Heart left ventricle (tissue), 16 donors: Measurements from ENCODE around the gene DOK7. TPM values are rescaled to one million over a fixed set of nuclear protein-coding genes. Genes with fewer than 3 reads are reported as not detected.
A peak's percentile ranks its signal among the peaks of the same experiment; 100 is the strongest.

ENCODE experiments used
- ATAC-seq, 4 donors: fragments of 200-7000 bp; cut with Tn5 transposase; one replicate each; pipeline ENCODE4 v1.9.1; 2020 to 2022; ENCODE audit warnings: moderate library complexity in 4 of 4, mild to moderate bottlenecking in 3 of 4, moderate number of reproducible peaks in 1 of 4
- DNase-seq, 5 donors: peaks; one replicate each; pipeline ENCODE4 v3.0.0-alpha.2; 2020
- H3K27ac ChIP-seq, 12 donors: fragments of 200-600 bp; sonication (generic) in 4 of 12; one replicate each; pipeline versions ENCODE4 v1.5.0 to v1.8.0; 2016 to 2022; ENCODE audit warnings: mild to moderate bottlenecking in 2 of 12
- H3K27me3 ChIP-seq, 9 donors: fragments of 200-600 bp; sonication (generic) in 2 of 9; one replicate each; pipeline versions ENCODE4 v1.5.1 to v1.8.0; 2016 to 2022; ENCODE audit warnings: mild to moderate bottlenecking in 3 of 9
- H3K36me3 ChIP-seq, 9 donors: fragments of 200-600 bp; sonication (generic) in 2 of 9; one replicate each; pipeline versions ENCODE4 v1.5.0 to v1.8.0; 2018 to 2022; ENCODE audit warnings: mild to moderate bottlenecking in 2 of 9
- H3K4me1 ChIP-seq, 12 donors: fragments of 200-600 bp; sonication (generic) in 4 of 12; one replicate each; pipeline versions ENCODE4 v1.5.0 to v1.8.0; 2016 to 2022; ENCODE audit warnings: mild to moderate bottlenecking in 3 of 12
- H3K4me3 ChIP-seq, 12 donors: fragments of 200-600 bp; sonication (generic) in 4 of 12; one replicate each; pipeline versions ENCODE4 v1.5.0 to v1.8.0; 2017 to 2022; ENCODE audit warnings: mild to moderate bottlenecking in 9 of 12, moderate library complexity in 4 of 12
- H3K9me3 ChIP-seq, 12 donors: fragments of 200-600 bp; sonication (generic) in 4 of 12; one replicate each; pipeline versions ENCODE4 v1.5.0 to v1.8.0; 2016 to 2022; ENCODE audit warnings: mild to moderate bottlenecking in 1 of 12
- CTCF ChIP-seq, 12 donors: fragments of 200-600 bp; sonication (generic) in 4 of 12; IDR thresholded peaks; one replicate each; pipeline versions ENCODE4 v1.5.0 to v1.8.0; 2018 to 2022; ENCODE audit warnings: antibody characterized with exemption in 12 of 12, mild to moderate bottlenecking in 5 of 12
- POLR2A ChIP-seq, 2 donors: fragments of 450-650 bp; IDR thresholded peaks; one replicate each; pipeline ENCODE4 v1.6.1; 2017; ENCODE audit warnings: antibody characterized with exemption in 2 of 2, mild to moderate bottlenecking in 2 of 2, moderate library complexity in 2 of 2
- WGBS, 4 donors: extraction: QIAGEN DNeasy Blood & Tissue Kit in 2 of 4; methylation state at CpG; one replicate each; pipeline versions ENCODE4 v1.1.5 to v1.1.7; 2013 to 2018; 5-methylcytosine and 5-hydroxymethylcytosine counted together
- intact Hi-C, 10 donors: fragments of 100-400 bp; cut with DNase I; formaldehyde crosslinking; loops; one replicate each; pipeline versions ENCODE4 v1.11.1 to v1.14.2; 2022
- polyA plus RNA-seq, 2 donors: library from polyadenylated mRNA; stranded (reverse); fragments of 200-250 nt; gene quantifications; one replicate each; pipeline ENCODE4 v1.2.3, GENCODE V29; 2013
- total RNA-seq, 9 donors: library from RNA; depleted of rRNA in 2 of 9; stranded (reverse); fragments of >200 nt in 2 of 9; fragmentation: NEBNext Ultra II Directional in 3 of 9; extraction: Animal tissue kit (Norgen Biotek cat#: 25700) in 3 of 9; gene quantifications; one replicate each; pipeline versions ENCODE4 v1.1.0 to v1.2.4, GENCODE V29; 2016 to 2023
- donor health status: ischemic (EF 13 %, LVEDD 7.1; RV severe dilation, severe dysfunction).
- donor health status: healthy with polysubstance abuse.
- donor health status: DM: no; HTN: yes; CAD: no.
- donor health status: DM: no; HTN: no; CAD: no.
- donor health status: ischemic (EF 25% LVEDD 6.9; RV normal size, moderate dysfunction).
- donor health status: ischemic (EF 25% LVEDD 5.7; RV mildly dilated, moderate dysfunction).
- donor health status: healthy.
- donor health status: DM: yes; HTN: yes; CAD: no.
- donor health status: ischemic (EF 35%, LVEDD 5.7; RV mildly dilated, moderate dysfunction).
- donor health status: nonischemic (EF 11% LVEDD 7.7; RV severe dilation, severe dysfunction).
- donor health status: DM: yes; HTN: yes; CAD: no.
- donor health status: PGD.
- donor health status: ischemic (EF 29% LVEDD 5.4; RV normal size, mild dysfunction).
- donor health status: nonischemic (EF 23%, LVEDD 6.1; RV moderate dilation, normal function).

Gene DOK7
- total and polyA plus RNA-seq, 11 donors = 27.7 to 89.5 (median 40.0) TPM

- intact Hi-C loops = no loop called here
- ATAC-seq (no peak), DNase-seq (peak in 1 of 5 donors; percentile 14)
- Histone ChIP-seq H3K4me3 (no peak overlapping the region), H3K9me3 (no peaks in the 10 kb centered on the region), H3K36me3 (peaks cover 0 to 52% (median 36%) of the 10 kb centered on the region in 9 donors), H3K4me1 (no peaks in the 10 kb centered on the region), H3K27me3 (no peaks in the 10 kb centered on the region), H3K27ac (no peak overlapping the region)
- WGBS, 4 donors = 97 to 98% (median 98%) methylated on average over 13 of the region's 13 CpGs
- no peak for TF ChIP-seq CTCF (IDR thresholded peaks at IDR 0.05)
- no peak for TF ChIP-seq POLR2A (IDR thresholded peaks at IDR 0.05)
Measured at GRCh38 chr4:3423952-3424351, 39.2 kb upstream of the DOK7 start.

- DNase-seq (no peak), ATAC-seq (no peak)
- 91 to 98% (median 95%) methylated on average over 19 to 20 of the region's 20 CpGs for WGBS, 4 donors
- Histone ChIP-seq H3K4me1 (no peaks in the 10 kb centered on the region), H3K36me3 (peaks cover 0 to 57% (median 43%) of the 10 kb centered on the region in 9 donors), H3K4me3 (no peak overlapping the region), H3K27ac (no peak overlapping the region), H3K9me3 (no peaks in the 10 kb centered on the region), H3K27me3 (no peaks in the 10 kb centered on the region)
- TF ChIP-seq POLR2A (IDR thresholded peaks at IDR 0.05) = no peak
- TF ChIP-seq CTCF (IDR thresholded peaks at IDR 0.05) = no peak
- intact Hi-C loops = no loop called here
Measured at GRCh38 chr4:3424522-3425095, 38.5 kb upstream of the DOK7 start.

- no peaks in the 10 kb centered on the region for H3K9me3 ChIP-seq
- peaks cover 0 to 69% (median 43%) of the 10 kb centered on the region in 9 donors for H3K36me3 ChIP-seq
- no peaks in the 10 kb centered on the region for H3K27me3 ChIP-seq
- no peaks in the 10 kb centered on the region for H3K4me1 ChIP-seq
- intact Hi-C loops = no loop called here
- TF ChIP-seq CTCF (IDR thresholded peaks at IDR 0.05) = no peak
- no peak overlapping the region for H3K27ac ChIP-seq
- no peak overlapping the region for H3K4me3 ChIP-seq
- DNase-seq (no peak), ATAC-seq (no peak)
- 92 to 94% (median 93%) methylated on average over 18 to 24 of the region's 24 CpGs for WGBS, 4 donors
Measured at GRCh38 chr4:3426465-3427133, 36.5 kb upstream of the DOK7 start.

- WGBS, 4 donors = 97 to 98% (median 97%) methylated on average over 7 to 9 of the region's 9 CpGs
- Histone ChIP-seq H3K4me1 (no peaks in the 10 kb centered on the region), H3K27ac (no peak overlapping the region), H3K4me3 (no peak overlapping the region), H3K9me3 (no peaks in the 10 kb centered on the region), H3K36me3 (peaks cover 0 to 68% (median 43%) of the 10 kb centered on the region in 9 donors), H3K27me3 (no peaks in the 10 kb centered on the region)
- ATAC-seq = no peak
- intact Hi-C loops = no loop called here
- DNase-seq = no peak
- TF ChIP-seq CTCF (IDR thresholded peaks at IDR 0.05) (no peak), POLR2A (IDR thresholded peaks at IDR 0.05) (no peak)
Measured at GRCh38 chr4:3427134-3427476, 36.0 kb upstream of the DOK7 start.
